Hypothalamus (tissue), 51 donors: Measurements from ENCODE around the gene KCP.

ENCODE experiments used
- DNase-seq, 51 donors: peaks; one replicate each; lab custom pipeline; 2025; lab: John Stamatoyannopoulos, UW

KCP gene

DNA sequence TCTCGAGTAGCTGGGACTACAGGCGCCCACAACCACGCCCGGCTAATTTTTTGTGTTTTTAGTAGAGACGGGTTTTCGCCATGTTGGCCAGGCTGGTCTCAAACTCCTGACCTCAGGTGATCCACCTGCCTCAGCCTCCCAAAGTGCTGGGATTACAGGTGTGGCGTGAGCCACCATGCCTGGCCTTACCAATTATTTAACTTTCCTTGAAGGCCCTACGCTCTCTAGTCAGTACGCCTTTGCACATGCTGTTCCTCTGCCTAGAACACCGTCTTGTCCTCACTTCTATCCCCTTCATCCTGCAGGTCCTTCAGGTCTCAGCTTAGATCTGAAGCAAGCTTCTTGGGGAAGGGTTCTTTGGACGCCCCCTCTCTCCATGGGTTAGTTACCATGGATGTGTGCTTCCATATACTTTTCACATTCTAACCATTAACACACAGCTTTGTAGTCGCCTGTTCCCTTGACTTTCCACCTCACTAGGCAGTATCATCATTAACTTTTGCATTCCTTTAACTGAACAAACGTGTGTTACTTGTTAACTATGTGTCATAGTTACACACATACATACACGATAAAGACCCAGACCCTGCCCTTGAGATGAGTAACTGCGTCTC is 48.4 kb downstream of the KCP start:
- no peak for DNase-seq

DNA sequence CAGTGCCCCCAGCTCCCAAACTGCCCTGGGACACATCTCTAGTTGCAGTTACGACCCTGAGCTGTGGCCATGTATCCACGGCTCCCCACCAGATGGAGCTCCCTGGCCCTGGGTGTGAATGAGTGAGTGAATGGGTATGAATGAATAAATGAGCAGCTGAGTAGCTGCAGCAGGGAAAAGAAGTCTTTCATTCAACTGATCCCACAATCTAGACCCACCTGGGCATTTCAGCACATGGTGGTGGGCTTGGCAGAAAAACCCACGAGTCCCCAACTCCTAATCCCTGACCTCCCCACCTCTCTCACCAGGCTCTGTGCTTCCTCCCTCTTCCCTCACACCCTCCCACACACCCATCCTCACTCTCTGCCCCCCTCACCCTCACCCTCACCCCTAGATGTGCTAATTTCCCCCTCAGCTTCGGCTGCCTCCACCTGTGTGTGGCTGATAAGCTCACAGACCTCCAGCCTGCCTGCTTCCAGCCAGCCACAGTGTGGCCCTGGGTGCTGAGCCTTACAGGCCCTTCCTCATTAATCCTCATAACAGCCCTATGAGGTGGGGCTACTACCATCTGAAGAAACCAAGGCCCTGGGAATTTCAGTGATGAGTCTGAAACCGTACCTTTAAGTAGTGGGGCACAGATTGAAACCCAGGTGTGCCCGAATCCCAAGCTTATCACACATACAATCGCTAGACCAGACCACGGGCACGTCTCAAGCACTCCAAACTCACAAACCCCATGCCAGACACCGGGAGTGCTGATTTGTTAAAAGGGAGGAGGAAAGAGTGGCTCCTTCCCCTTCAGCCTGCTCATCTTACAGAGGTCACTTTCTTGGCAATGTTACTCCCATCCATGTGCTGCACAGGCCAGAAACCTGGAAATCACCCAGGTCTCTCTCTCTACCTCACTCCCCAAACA is 50.1 kb downstream of the KCP start:
- no peak for DNase-seq

DNA sequence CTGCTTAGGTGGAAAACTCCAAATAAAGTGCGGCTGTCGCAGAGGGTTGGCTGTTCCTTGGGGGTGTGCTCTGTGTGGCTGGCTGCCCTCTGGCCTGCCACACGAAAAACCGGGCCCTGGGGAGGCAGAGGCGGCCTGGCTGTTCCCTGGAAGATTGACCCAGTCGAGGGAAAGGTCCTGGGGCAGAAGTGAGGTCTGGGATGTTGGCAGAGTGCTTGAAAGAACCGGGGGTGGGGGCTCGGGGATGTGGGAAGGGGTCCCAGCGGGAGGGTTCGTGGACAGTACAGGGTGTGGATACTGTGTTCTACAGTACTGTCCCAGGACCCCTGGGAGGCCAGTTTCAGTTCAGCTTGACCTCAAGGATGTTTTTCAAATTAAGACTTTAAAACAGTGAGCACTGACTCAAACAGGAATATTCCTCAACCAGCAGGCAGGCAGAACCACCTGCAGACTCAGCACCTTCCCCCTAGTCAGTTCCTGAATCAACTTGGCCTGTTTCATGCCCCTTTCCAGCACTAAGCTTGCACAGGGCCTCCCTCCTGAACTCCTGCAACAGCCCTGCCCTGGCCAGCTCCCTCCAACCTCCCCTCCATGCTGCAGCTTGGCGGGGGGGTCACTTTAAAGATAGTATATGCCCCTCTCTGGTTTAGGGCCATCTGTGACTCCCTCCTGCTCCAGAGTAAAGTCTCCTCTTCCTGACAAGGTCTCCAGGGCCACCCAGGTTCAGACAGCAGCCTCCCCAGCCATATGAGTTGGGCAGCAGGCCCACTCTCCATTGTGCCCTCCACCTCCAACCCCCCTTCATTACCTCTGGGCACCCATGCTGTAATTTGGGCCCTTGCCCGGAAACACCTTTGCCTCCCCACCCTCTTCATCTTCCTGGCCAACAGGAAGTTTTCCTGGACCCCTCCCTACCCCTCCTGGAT is 51.0 kb downstream of the KCP start:
- DNase-seq: no peak

DNA sequence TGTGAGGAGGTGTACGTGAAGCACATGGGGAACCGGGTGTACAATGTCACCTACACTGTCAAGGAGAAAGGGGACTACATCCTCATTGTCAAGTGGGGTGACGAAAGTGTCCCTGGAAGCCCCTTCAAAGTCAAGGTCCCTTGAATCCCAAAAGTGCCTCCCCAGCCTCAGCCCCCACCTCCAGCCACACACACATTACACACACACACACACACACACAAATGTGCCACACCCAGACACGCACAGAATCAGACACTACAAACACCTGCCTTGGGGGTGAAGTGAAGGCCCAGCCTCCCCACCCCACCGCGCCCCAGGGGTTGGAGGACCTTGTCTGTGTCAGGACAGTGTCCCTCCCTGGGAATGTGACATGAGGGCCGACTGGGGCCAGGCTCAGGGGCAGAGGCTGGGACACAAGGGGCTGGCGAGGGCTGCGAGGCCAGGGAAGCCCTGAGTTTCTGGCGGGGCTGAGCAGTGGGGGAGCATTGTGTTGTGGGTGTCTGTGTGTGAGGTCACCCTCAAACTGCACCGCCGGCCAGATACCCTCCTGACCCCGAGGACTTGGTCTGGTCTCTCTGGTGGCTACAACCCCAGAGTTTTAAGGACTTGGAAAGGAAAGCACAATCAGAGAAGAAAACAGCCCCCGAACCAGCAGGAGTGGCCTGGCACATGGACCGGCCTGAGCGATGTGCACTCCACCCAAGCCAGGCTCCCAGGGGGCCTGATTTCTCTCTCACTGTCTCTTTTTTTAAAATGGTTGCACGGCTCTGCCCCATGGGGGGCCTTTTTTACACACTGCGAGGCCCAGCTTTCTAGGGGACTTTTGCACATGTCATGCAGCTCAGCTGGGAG is 51.9 kb downstream of the KCP start:
- DNase-seq: no peak

DNA sequence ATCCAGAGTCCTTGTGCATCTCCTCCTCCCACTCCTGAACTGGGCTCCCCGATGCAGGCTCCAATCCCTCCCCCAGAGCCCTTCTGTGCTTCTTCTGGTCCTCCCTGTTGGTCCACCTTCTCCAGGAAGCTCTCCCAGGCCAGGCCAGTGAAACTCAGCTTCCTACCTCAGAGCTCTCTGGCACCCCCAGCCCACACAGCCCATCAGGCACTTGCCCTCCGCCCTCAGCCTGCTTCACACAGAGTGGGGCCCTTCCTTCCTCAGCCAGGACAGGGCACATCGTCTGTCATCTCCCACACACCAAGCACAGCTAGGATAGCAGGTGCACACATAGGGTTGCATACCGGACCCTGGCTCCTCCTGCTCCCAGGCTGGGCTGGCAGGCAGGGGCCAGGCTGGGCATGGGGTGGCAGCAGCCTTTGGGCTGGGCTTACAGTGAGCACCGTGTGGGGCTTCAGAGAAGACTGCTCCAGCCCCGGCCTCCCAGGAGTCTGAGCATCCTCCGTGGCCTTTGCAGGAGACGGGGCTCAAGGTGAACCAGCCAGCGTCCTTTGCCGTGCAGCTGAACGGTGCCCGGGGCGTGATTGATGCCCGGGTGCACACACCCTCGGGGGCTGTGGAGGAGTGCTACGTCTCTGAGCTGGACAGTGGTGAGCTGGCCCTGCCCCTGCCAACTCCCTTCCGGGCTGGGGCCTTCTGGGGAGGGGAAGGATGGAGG is 54.3 kb downstream of the KCP start:
- no peak for DNase-seq

DNA sequence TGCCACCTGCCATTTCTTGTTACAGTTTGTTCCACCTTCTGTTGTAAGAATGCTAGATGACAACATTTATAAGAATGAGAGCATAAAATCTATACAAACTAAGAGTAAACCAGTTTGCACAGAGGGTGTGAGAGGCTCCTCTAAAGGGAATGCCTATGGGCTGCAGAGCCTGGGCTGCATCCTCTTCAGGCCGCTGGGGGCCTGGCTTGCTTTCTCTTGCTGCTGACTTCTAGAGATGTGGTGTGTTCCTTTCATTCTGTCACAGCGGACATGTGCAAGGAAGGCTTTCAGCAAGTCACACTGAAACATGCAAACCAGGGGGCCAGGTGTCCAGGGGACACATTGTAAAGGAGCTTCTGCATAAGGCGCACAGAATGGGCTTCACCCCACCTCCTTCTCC is 55.0 kb downstream of the KCP start:
- DNase-seq: no peak

DNA sequence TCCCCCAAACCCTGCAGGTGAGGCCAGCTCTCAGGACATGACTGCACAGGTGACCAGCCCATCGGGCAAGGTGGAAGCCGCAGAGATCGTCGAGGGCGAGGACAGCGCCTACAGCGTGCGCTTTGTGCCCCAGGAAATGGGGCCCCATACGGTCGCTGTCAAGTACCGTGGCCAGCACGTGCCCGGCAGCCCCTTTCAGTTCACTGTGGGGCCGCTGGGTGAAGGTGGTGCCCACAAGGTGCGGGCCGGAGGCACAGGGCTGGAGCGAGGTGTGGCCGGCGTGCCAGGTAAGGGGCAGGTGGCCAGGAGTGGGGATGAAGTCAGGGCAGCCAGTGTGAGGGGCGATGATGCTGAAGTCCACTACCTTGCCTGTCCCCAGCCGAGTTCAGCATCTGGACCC is 56.1 kb downstream of the KCP start:
- no peak for DNase-seq

DNA sequence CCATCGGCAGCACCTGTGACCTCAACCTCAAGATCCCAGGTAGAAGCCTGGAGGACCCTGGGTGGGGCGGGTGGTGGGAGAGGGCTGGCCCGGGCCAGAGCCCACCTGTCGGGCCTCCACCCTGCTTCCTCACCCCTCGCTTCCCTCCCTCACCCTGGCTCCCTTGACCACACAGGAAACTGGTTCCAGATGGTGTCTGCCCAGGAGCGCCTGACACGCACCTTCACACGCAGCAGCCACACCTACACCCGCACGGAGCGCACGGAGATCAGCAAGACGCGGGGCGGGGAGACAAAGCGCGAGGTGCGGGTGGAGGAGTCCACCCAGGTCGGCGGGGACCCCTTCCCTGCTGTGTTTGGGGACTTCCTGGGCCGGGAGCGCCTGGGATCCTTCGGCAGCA is 56.7 kb downstream of the KCP start:
- DNase-seq: no peak

DNA sequence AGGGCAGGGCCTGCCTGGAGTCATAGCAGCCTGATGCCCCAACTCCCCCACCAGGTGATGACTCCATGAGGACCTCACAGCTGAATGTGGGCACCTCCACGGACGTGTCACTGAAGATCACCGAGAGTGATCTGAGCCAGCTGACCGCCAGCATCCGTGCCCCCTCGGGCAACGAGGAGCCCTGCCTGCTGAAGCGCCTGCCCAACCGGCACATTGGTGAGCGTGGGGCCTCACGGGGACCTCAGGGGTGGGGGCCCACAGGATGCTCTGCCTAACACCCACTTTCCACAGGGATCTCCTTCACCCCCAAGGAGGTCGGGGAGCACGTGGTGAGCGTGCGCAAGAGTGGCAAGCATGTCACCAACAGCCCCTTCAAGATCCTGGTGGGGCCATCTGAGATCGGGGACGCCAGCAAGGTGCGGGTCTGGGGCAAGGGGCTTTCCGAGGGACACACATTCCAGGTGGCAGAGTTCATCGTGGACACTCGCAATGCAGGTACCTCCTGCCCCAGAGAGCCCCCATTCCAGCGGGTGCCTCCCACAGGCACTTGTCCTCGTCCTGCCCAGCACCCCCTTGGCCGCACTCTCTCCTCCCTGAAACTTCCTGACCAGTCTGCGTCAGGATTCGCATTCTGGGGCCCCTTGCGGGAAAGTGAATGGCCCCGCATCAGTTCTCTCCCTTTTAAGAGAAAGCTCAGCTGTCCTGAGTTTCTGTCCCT is 57.8 kb downstream of the KCP start:
- no peak for DNase-seq

DNA sequence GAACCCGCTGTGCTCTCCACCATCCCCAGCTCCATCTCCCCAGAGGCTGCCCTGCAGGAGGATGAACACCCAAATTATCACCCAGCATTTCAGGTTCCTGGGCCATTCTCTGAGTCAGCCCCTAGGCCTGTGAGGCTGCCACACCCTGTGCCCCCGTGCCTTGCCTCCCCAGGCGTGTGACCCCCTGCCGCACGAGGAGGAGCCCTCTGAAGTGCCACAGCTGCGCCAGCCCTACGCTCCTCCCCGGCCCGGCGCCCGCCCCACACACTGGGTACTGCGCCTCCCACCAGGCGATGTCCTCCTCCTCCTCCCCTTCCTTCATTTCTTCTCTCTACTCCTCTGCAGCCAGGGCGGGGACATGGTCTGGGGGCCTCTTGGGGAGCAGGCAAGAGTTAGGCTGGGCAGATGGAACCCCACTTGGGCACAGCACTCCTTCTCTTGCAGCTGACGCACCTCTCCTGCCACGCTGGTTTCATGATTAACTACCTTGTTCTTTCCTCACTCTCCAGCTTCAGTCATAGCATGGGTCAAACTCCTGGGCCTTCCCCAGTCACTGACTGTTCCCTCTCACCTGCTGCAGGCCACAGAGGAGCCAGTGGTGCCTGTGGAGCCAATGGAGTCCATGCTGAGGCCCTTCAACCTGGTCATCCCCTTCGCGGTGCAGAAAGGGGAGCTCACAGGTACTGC is 60.6 kb downstream of the KCP start:
- no peak for DNase-seq

DNA sequence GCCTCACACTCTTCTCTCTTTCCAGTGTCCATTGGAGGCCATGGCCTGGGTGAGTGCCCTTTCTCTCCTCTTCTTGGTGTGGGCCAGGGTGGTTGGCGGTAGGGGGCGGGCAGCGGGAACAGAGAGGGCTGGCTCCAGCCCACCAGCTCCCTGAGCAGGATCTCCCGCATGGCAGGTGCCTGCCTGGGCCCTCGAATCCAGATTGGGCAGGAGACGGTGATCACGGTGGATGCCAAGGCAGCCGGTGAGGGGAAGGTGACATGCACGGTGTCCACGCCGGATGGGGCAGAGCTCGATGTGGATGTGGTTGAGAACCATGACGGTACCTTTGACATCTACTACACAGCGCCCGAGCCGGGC is 61.4 kb downstream of the KCP start:
- no peak for DNase-seq

DNA sequence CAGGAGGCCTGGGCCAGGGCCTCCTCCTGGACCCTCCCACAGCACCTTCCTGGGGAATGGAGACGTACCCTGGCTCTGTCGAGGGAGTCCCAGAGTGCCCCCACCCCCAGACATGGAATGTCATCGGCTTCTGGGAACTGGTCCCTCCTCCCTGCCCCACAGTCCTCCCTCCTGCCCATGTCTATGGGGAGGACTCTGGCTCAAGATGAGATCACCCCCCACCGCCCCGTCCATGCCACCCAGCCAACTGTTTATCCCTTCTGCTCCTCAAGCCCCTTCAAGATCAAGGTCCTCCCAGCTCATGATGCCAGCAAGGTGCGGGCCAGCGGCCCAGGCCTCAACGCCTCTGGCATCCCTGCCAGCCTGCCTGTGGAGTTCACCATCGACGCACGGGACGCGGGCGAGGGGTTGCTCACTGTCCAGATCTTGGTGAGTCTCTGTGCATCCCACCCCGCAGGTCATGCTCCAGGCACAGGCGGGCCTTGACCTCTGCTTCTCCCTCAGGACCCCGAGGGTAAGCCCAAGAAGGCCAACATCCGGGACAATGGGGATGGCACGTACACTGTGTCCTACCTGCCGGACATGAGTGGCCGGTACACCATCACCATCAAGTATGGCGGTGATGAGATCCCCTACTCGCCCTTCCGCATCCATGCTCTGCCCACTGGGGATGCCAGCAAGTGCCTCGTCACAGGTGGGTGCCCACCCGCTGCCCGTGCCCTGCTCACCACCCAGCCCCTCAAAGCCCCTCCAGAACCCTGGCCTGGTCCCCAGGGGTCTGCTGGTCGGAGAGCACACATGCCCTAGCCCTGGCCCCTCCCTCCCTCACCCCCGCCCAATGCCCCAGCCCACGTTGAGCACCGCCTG is 62.0 kb downstream of the KCP start:
- DNase-seq: no peak

DNA sequence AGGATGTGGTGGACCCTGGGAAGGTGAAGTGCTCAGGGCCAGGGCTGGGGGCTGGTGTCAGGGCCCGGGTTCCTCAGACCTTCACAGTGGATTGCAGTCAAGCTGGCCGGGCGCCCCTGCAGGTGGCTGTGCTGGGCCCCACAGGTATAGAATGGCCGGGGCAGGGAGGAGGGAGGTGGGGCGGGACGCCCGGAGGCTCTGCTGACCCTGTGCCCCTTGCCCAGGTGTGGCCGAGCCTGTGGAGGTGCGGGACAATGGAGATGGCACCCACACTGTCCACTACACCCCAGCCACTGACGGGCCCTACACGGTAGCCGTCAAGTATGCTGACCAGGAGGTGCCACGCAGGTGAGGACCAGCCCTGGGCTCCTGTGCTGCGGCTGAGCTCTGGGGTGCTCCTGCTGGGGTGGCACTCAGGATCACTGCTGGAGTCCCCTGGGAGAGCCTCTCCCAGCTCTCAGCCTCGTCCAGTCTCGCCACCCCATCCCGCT is 62.7 kb downstream of the KCP start:
- no peak for DNase-seq

DNA sequence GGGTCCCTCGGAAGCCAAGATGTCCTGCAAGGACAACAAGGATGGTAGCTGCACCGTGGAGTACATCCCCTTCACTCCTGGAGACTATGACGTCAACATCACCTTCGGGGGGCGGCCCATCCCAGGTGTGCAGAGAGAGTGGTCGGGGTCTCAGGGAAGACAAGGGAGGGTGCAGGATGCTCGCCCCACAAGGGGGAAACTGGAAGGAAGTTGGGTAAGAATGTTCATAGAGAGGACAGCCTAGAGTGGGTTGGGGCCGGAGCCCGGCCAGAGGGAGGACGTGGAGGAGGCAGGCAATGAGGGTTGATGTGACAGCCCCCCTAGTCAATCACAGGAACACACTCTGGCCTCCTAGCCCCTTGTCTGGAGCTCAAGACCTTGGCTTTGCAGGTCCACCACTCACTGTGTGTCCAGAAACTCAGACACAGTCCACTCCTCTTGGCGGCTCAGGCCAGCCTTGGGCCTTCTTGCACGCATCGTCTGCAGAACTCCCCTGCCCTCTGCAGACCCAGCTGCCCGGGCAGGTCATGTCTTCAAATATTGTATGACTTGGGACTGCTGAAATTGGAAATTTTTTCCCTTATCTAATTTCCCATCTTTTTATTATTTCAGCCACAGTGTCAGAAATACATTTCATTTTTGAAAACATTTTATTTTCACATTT is 63.6 kb downstream of the KCP start:
- no peak for DNase-seq

DNA sequence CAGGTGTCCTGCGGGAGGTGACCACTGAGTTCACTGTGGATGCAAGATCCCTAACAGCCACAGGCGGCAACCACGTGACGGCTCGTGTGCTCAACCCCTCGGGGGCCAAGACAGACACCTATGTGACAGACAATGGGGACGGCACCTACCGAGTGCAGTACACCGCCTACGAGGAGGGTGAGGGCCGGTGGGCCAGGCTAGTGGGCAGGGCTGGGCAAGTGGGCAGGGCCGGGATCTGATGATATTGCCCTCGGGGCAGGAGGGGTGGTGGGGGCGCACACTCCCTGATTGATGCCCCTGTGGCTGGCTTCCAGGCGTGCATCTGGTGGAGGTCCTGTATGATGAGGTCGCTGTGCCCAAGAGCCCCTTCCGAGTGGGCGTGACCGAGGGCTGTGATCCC is 64.5 kb downstream of the KCP start:
- no peak for DNase-seq

DNA sequence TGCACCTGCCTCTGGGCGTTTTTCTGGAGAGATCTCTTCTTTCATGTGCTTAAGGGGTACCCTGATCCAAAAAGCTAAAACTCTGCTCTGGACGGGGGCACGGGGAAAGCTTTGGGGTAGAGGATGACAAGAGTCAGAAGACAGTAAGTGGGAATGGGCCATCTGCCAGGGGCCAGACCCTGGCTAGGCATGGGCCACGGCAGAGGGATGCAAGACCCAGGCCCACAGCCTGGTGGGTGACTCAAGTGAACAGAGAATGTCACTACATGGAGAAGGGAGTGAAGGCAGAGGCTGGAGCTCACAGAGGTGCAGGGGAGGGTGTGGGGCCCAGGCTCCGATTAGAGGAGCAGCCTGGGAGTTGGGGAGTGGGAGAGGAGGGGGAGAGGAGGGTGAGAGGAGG is 65.0 kb downstream of the KCP start:
- no peak for DNase-seq
